H9 (cell line): ENCODE measurements around the gene NUCB2. TPM values are rescaled to one million over a fixed set of nuclear protein-coding genes. Genes with fewer than 3 reads are reported as not detected.

Experiments used
- DNase-seq: peaks from one replicate; pipeline ENCODE4 v3.0.0-alpha.2; 2017
- H2AFZ ChIP-seq: one replicate; pipeline ENCODE4 v1.6.1; 2013; ENCODE audit warnings: mild to moderate bottlenecking, low read length, control low read depth, moderate library complexity
- H2AK5ac ChIP-seq: 2 replicates; pipeline ENCODE4 v1.6.1; 2013; ENCODE audit warnings: low read length, control low read depth, mixed read lengths; ENCODE audit not compliant: insufficient read length
- H2BK120ac ChIP-seq: one replicate; pipeline ENCODE4 v1.6.1; 2013; ENCODE audit warnings: low read depth, mild to moderate bottlenecking, low read length, control low read depth, inconsistent platforms; ENCODE audit not compliant: poor library complexity, severe bottlenecking
- H2BK12ac ChIP-seq: 2 replicates; pipeline ENCODE4 v1.6.1; 2013; ENCODE audit warnings: low read length, control low read depth, mixed read lengths, low read depth; ENCODE audit not compliant: insufficient read length
- H2BK15ac ChIP-seq: 2 replicates; pipeline ENCODE4 v1.6.1; 2013; ENCODE audit warnings: low read depth, low read length, control low read depth
- H2BK20ac ChIP-seq: one replicate; pipeline ENCODE4 v1.6.1; 2013; ENCODE audit warnings: low read depth, mild to moderate bottlenecking, low read length, control low read depth, inconsistent platforms; ENCODE audit not compliant: poor library complexity, severe bottlenecking
- H2BK5ac ChIP-seq: 2 replicates; pipeline ENCODE4 v1.6.1; 2013; ENCODE audit warnings: low read length, control low read depth, mixed read lengths; ENCODE audit not compliant: insufficient read length
- H3K14ac ChIP-seq: 2 replicates; pipeline ENCODE4 v1.6.1; 2013; ENCODE audit warnings: low read length, control low read depth; ENCODE audit not compliant: insufficient read depth
- H3K18ac ChIP-seq: 2 replicates; pipeline ENCODE4 v1.6.1; 2013; ENCODE audit warnings: low read depth, mild to moderate bottlenecking, mixed read lengths, low read length, control low read depth; ENCODE audit not compliant: insufficient read length
- H3K23ac ChIP-seq: 2 replicates; pipeline ENCODE4 v1.6.1; 2013; ENCODE audit warnings: low read length, control low read depth, mixed read lengths, low read depth; ENCODE audit not compliant: insufficient read length
- H3K23me2 ChIP-seq: 2 replicates; pipeline ENCODE4 v1.6.1; 2013; ENCODE audit warnings: low read depth, mild to moderate bottlenecking, mixed read lengths, low read length, control low read depth; ENCODE audit not compliant: insufficient read length, poor library complexity, severe bottlenecking
- H3K27ac ChIP-seq: 2 replicates; pipeline ENCODE4 v1.5.1; 2013; ENCODE audit warnings: low read length, control low read depth, mixed read lengths, low read depth; ENCODE audit not compliant: insufficient read length
- H3K27me3 ChIP-seq: 2 replicates; pipeline ENCODE4 v1.6.1; 2013; ENCODE audit warnings: low read length, control low read depth, inconsistent platforms; ENCODE audit not compliant: insufficient read depth
- H3K4ac ChIP-seq: 2 replicates; pipeline ENCODE4 v1.6.1; 2013; ENCODE audit warnings: low read depth, mild to moderate bottlenecking, control low read depth, inconsistent platforms, low read length, moderate library complexity
- H3K4me1 ChIP-seq: 2 replicates; pipeline ENCODE4 v1.6.1; 2013; ENCODE audit warnings: low read length, control low read depth, inconsistent platforms; ENCODE audit not compliant: insufficient read depth
- H3K4me2 ChIP-seq: 2 replicates; pipeline ENCODE4 v1.6.1; 2013; ENCODE audit warnings: low read length, control low read depth, mixed read lengths; ENCODE audit not compliant: insufficient read length, insufficient read depth
- H3K56ac ChIP-seq: 2 replicates; pipeline ENCODE4 v1.6.1; 2013; ENCODE audit warnings: low read depth, mild to moderate bottlenecking, mixed read lengths, low read length, control low read depth; ENCODE audit not compliant: insufficient read length
- H3K79me1 ChIP-seq: 2 replicates; pipeline ENCODE4 v1.6.1; 2013; ENCODE audit warnings: low read depth, mild to moderate bottlenecking, moderate library complexity, low read length, control low read depth, inconsistent platforms; ENCODE audit not compliant: insufficient read depth, poor library complexity, severe bottlenecking
- H3K79me2 ChIP-seq: 2 replicates; pipeline ENCODE4 v1.6.1; 2013; ENCODE audit warnings: low read length, control low read depth, inconsistent platforms; ENCODE audit not compliant: insufficient read depth
- H3K9ac ChIP-seq: 2 replicates; pipeline ENCODE4 v1.6.1; 2013; ENCODE audit warnings: low read length, control low read depth, mixed read lengths; ENCODE audit not compliant: insufficient read length; ENCODE audit errors: extremely low read depth
- H3K9me3 ChIP-seq: one replicate; pipeline ENCODE4 v1.6.1; 2013; ENCODE audit warnings: low read depth, low read length, inconsistent platforms; ENCODE audit not compliant: control insufficient read depth
- H3T11ph ChIP-seq: one replicate; pipeline ENCODE4 v1.6.1; 2013; ENCODE audit warnings: mild to moderate bottlenecking, low read length, control low read depth, inconsistent platforms
- H4K20me1 ChIP-seq: one replicate; pipeline ENCODE4 v1.6.1; 2013; ENCODE audit not compliant: control insufficient read depth, insufficient read length, insufficient read depth
- H4K5ac ChIP-seq: 2 replicates; pipeline ENCODE4 v1.6.1; 2013; ENCODE audit warnings: low read depth, mild to moderate bottlenecking, mixed read lengths, low read length, control low read depth; ENCODE audit not compliant: insufficient read length
- H4K8ac ChIP-seq: replicated peaks from 2 replicates; pipeline ENCODE4 v1.6.1; 2013; ENCODE audit warnings: low read length, control low read depth, mixed read lengths, low read depth; ENCODE audit not compliant: insufficient read length
- H4K91ac ChIP-seq: 2 replicates; pipeline ENCODE4 v1.6.1; 2013; ENCODE audit warnings: low read depth, mild to moderate bottlenecking, moderate library complexity, mixed read lengths, low read length, control low read depth; ENCODE audit not compliant: insufficient read length
- H3K27ac Mint-ChIP-seq, 3 experiments: 2 replicates in 2 of 3; 3 replicates in 1 of 3; pipeline ENCODE4 v1.8.0; 2020 to 2021; ENCODE audit warnings: mixed read lengths in 3 of 3, mild to moderate bottlenecking in 1 of 3, moderate library complexity in 1 of 3
- H3K27me3 Mint-ChIP-seq: 2 replicates; pipeline ENCODE4 v1.8.0; 2021; ENCODE audit warnings: low read depth, mild to moderate bottlenecking, moderate library complexity, mixed read lengths
- H3K36me3 Mint-ChIP-seq, 3 experiments: 2 replicates in 2 of 3; 3 replicates in 1 of 3; pipeline ENCODE4 v1.8.0; 2020 to 2021; ENCODE audit warnings: low read depth in 3 of 3, mixed read lengths in 3 of 3; ENCODE audit not compliant: insufficient read depth in 1 of 3
- H3K4me1 Mint-ChIP-seq, 2 experiments: 2 replicates each; pipeline ENCODE4 v1.8.0; 2020; ENCODE audit warnings: mixed read lengths in 2 of 2
- H3K4me3 Mint-ChIP-seq, 2 experiments: 2 replicates in 1 of 2; 3 replicates in 1 of 2; pipeline ENCODE4 v1.8.0; 2020 to 2021; ENCODE audit warnings: mild to moderate bottlenecking in 2 of 2, mixed read lengths in 2 of 2, moderate library complexity in 1 of 2
- H3K9me3 Mint-ChIP-seq, 2 experiments: 2 replicates in 1 of 2; 3 replicates in 1 of 2; pipeline ENCODE4 v1.8.0; 2020; ENCODE audit warnings: mild to moderate bottlenecking in 2 of 2, mixed read lengths in 2 of 2, moderate library complexity in 1 of 2
- CTCF ChIP-seq: fragments of 200-600 bp; sonication (generic); conservative IDR thresholded peaks from 3 replicates; pipeline ENCODE4 v1.8.0; 2021; ENCODE audit warnings: antibody characterized with exemption, mild to moderate bottlenecking
- WGBS: extraction: QIAGEN DNeasy Blood & Tissue Kit; methylation state at CpG from one replicate; pipeline ENCODE4 v1.1.7; 2013; ENCODE audit warnings: missing lambda C conversion rate, low lambda C conversion rate, mixed read lengths; ENCODE audit not compliant: insufficient read length; ENCODE audit errors: extremely low coverage; 5-methylcytosine and 5-hydroxymethylcytosine counted together
- total RNA-seq: library from RNA; stranded (reverse); gene quantifications from 2 replicates; pipeline ENCODE4 v1.2.1, GENCODE V29; 2021

The NUCB2 gene
- total RNA-seq, 1 experiment from 2014 or later, result 29.1 TPM

GRCh38 chr11:17259519-17259918, 17.0 kb upstream of the NUCB2 start:
- TF ChIP-seq CTCF, result no peak
- no peaks in the 10 kb centered on the region for H4K20me1 ChIP-seq
- H3K79me1 ChIP-seq, result no peaks in the 10 kb centered on the region
- no peak overlapping the region for H2BK5ac ChIP-seq
- no peak overlapping the region for H3K23ac ChIP-seq
- no peak overlapping the region for H2BK20ac ChIP-seq
- H4K91ac ChIP-seq, result no peak overlapping the region
- no peak overlapping the region for H3K9ac ChIP-seq
- no peaks in the 10 kb centered on the region for H3K23me2 ChIP-seq
- WGBS, result no CpG with 5 or more reads among the region's 1 CpG
- H3K4me2 ChIP-seq, result no peak overlapping the region
- no peak overlapping the region for H3K14ac ChIP-seq
- Mint-ChIP-seq H3K27me3 (peaks cover 5% of the 10 kb centered on the region), H3K4me1 (no peaks in the 10 kb centered on the region), H3K27ac (no peak overlapping the region), H3K36me3 (no peaks in the 10 kb centered on the region), H3K9me3 (no peaks in the 10 kb centered on the region), H3K4me3 (no peak overlapping the region)
- no peak overlapping the region for H2BK15ac ChIP-seq
- no peak for DNase-seq
- no peak overlapping the region for H3K27ac ChIP-seq
- H2BK120ac ChIP-seq, result no peak overlapping the region
- no peaks in the 10 kb centered on the region for H3K27me3 ChIP-seq
- H4K5ac ChIP-seq, result no peak overlapping the region
- H3K18ac ChIP-seq, result no peak overlapping the region
- no peak overlapping the region for H3K56ac ChIP-seq
- no peaks in the 10 kb centered on the region for H3K4me1 ChIP-seq
- H2AK5ac ChIP-seq, result no peak overlapping the region
- H3K9me3 ChIP-seq, result no peaks in the 10 kb centered on the region
- no peaks in the 10 kb centered on the region for H3K79me2 ChIP-seq
- H3K4ac ChIP-seq, result no peak overlapping the region
- no peak overlapping the region for H4K8ac ChIP-seq
- H2BK12ac ChIP-seq, result no peak overlapping the region
- no peak overlapping the region for H2AFZ ChIP-seq
- H3T11ph ChIP-seq, result no peak overlapping the region
